Adrenal gland (tissue), 12 donors: Measurements from ENCODE around the gene STAU1. TPM values are rescaled to one million over a fixed set of nuclear protein-coding genes. Genes with fewer than 3 reads are reported as not detected.

Source experiments
- DNase-seq, 7 donors: peaks; one replicate each; pipeline ENCODE4 v3.0.0-alpha.2; 2019 to 2020
- H3K27ac ChIP-seq, 5 donors: fragments of 200-600 bp; sonication (generic) in 4 of 5; 1 replicate in 3 of 5; 2 replicates in 2 of 5; pipeline versions ENCODE4 v1.5.1 to v1.8.0; 2016 to 2020; ENCODE audit warnings: mild to moderate bottlenecking in 1 of 5
- H3K27me3 ChIP-seq: fragments of 200-600 bp; 2 replicates; pipeline ENCODE4 v1.8.0; 2021
- H3K36me3 ChIP-seq, 2 donors: fragments of 200-600 bp; replicated peaks in 1 of 2; 1 replicate in 1 of 2; 2 replicates in 1 of 2; pipeline versions ENCODE4 v1.5.1 to v1.8.0; 2018 to 2022
- H3K4me1 ChIP-seq, 2 donors: fragments of 200-600 bp; replicated peaks in 1 of 2; 1 replicate in 1 of 2; 2 replicates in 1 of 2; pipeline versions ENCODE4 v1.5.1 to v1.8.0; 2018 to 2021
- H3K4me3 ChIP-seq, 4 donors: fragments of 200-600 bp; sonication (generic) in 3 of 4; one replicate each; pipeline ENCODE4 v1.5.1; 2016 to 2018
- H3K9me3 ChIP-seq, 3 donors: fragments of 200-600 bp; sonication (generic) in 1 of 3; replicated peaks in 1 of 3; 1 replicate in 2 of 3; 2 replicates in 1 of 3; pipeline versions ENCODE4 v1.5.1 to v1.8.0; 2016 to 2021
- CTCF ChIP-seq, 6 experiments: fragments of 450-650 bp in 4 of 6; fragments of 200-600 bp in 2 of 6; sonication (generic) in 1 of 6; IDR thresholded peaks; 1 replicate in 5 of 6; 2 replicates in 1 of 6; pipeline versions ENCODE4 v1.5.1 to v1.8.0; 2016 to 2021; ENCODE audit warnings: antibody characterized with exemption in 6 of 6, mild to moderate bottlenecking in 2 of 6, moderate library complexity in 1 of 6
- POLR2A ChIP-seq, 2 donors: fragments of 450-650 bp; IDR thresholded peaks; one replicate each; pipeline ENCODE4 v1.6.1; 2017; ENCODE audit warnings: antibody characterized with exemption in 2 of 2, mild to moderate bottlenecking in 2 of 2, moderate library complexity in 1 of 2
- WGBS, 4 donors: extraction: QIAGEN DNeasy Blood & Tissue Kit in 2 of 4; methylation state at CpG; one replicate each; pipeline versions ENCODE4 v1.1.5 to v1.1.7; 2013 to 2017; 5-methylcytosine and 5-hydroxymethylcytosine counted together
- intact Hi-C, 2 donors: fragments of 100-400 bp; cut with DNase I; formaldehyde crosslinking; loops; one replicate each; pipeline versions ENCODE4 v1.14.1 to v1.15.0; 2022 to 2023
- polyA plus RNA-seq, 3 donors: library from polyadenylated mRNA; stranded (reverse); fragments of 200-250 nt in 2 of 3; fragments of 350-450 nt in 1 of 3; fragmentation: Illumina TruSeq in 1 of 3; extraction: RNeasy Lipid Tissue Mini Kit (QIAGEN cat#74804) in 1 of 3; gene quantifications; one replicate each; pipeline ENCODE4 v1.2.3, GENCODE V29; 2013 to 2014
- total RNA-seq, 9 donors: library from RNA; depleted of rRNA in 4 of 9; stranded (reverse); fragments of >200 nt in 4 of 9; fragments of 120-200 nt in 1 of 9; fragmentation: NEBNext Ultra II Directional in 1 of 9; extraction: Animal tissue kit (Norgen Biotek cat#: 25700) in 1 of 9; gene quantifications; one replicate each; pipeline versions ENCODE4 v1.1.0 to v1.2.4, GENCODE V29; 2013 to 2023
- donor health status: healthy with polysubstance abuse.
- donor health status: Bipolar disorder and iron deficiency.
- donor health status: DM: yes; HTN: yes; CAD: no.
- donor health status: DM: no; HTN: no; CAD: no.
- donor health status: DM: no; HTN: no; CAD: no.
- donor health status: DM: yes; HTN: yes; CAD: no.

Gene STAU1
- total and polyA plus RNA-seq, 12 donors, result 23.2 to 123 (median 79.6) TPM

- intact Hi-C loops, result no loop called here
- 87 to 95% (median 93%) methylated on average over 6 of the region's 6 CpGs for WGBS, 4 donors
- Histone ChIP-seq H3K4me3 (no peak overlapping the region), H3K27ac (peak overlapping the region in 1 of 5 donors; percentile 11), H3K27me3 (no peaks in the 10 kb centered on the region), H3K9me3 (no peaks in the 10 kb centered on the region), H3K4me1 (no peaks in the 10 kb centered on the region), H3K36me3 (peaks cover 0 to 37% of the 10 kb centered on the region in 2 donors)
- no peak for DNase-seq
- TF ChIP-seq POLR2A (IDR thresholded peaks at IDR 0.05) (no peak), CTCF (IDR thresholded peaks at IDR 0.05) (no peak)
Observed at GRCh38 chr20:49149281-49150045, 38.7 kb downstream of the STAU1 start.

GRCh38 chr20:49148601-49149000 lies 39.5 kb downstream of the STAU1 start:
- Histone ChIP-seq H3K27ac (no peak overlapping the region), H3K36me3 (peaks cover 0 to 43% of the 10 kb centered on the region in 2 donors), H3K27me3 (no peaks in the 10 kb centered on the region), H3K4me1 (no peaks in the 10 kb centered on the region), H3K4me3 (no peak overlapping the region), H3K9me3 (no peaks in the 10 kb centered on the region)
- no peak for TF ChIP-seq CTCF (IDR thresholded peaks at IDR 0.05)
- TF ChIP-seq POLR2A (IDR thresholded peaks at IDR 0.05), result no peak
- intact Hi-C loops, result no loop called here
- WGBS, 4 donors, result 92 to 97% (median 97%) methylated on average over 5 of the region's 5 CpGs
- DNase-seq, result no peak

GRCh38 chr20:49147296-49147695 lies 40.8 kb downstream of the STAU1 start:
- Histone ChIP-seq H3K36me3 (peaks cover 0 to 35% of the 10 kb centered on the region in 2 donors), H3K27ac (no peak overlapping the region), H3K27me3 (no peaks in the 10 kb centered on the region), H3K9me3 (no peaks in the 10 kb centered on the region), H3K4me3 (no peak overlapping the region), H3K4me1 (no peaks in the 10 kb centered on the region)
- 89 to 96% (median 93%) methylated on average over 8 of the region's 8 CpGs for WGBS, 4 donors
- intact Hi-C loops, result no loop called here
- DNase-seq, result no peak
- TF ChIP-seq POLR2A (IDR thresholded peaks at IDR 0.05) (no peak), CTCF (IDR thresholded peaks at IDR 0.05) (no peak)

- intact Hi-C loops, result no loop called here
- H3K36me3 ChIP-seq, result peaks cover 0 to 30% of the 10 kb centered on the region in 2 donors
- no peak for TF ChIP-seq POLR2A (IDR thresholded peaks at IDR 0.05)
Observed at GRCh38 chr20:49146442-49147225, 41.5 kb downstream of the STAU1 start.

More at GRCh38 chr20:49146442-49147225, 41.5 kb downstream of the STAU1 start:
- Histone ChIP-seq H3K4me3 (no peak overlapping the region), H3K27me3 (no peaks in the 10 kb centered on the region), H3K27ac (no peak overlapping the region), H3K4me1 (no peaks in the 10 kb centered on the region), H3K9me3 (no peaks in the 10 kb centered on the region)
- DNase-seq, result no peak
- WGBS, 4 donors, result 75 to 86% (median 81%) methylated on average over 5 of the region's 5 CpGs
